ENCODE data around the gene NUBP2. TPM values are rescaled to one million over a fixed set of nuclear protein-coding genes. Genes with fewer than 3 reads are reported as not detected.
A peak's percentile ranks its signal among the peaks of the same experiment; 100 is the strongest.

The NUBP2 gene
- total RNA-seq, 1 donor from 2014 or later: 73.8 TPM

- no peak overlapping the region for H3K4me3 Mint-ChIP-seq
- no peak for DNase-seq (ENCODE audit: low read depth, low spot score)
- H3K4me1 Mint-ChIP-seq: no peaks in the 10 kb centered on the region
- no peaks in the 10 kb centered on the region for H3K27me3 Mint-ChIP-seq (ENCODE audit: low read depth)
- H3K36me3 Mint-ChIP-seq (ENCODE audit: low read depth): no peaks in the 10 kb centered on the region
- H3K9me3 Mint-ChIP-seq: no peaks in the 10 kb centered on the region
- H3K27ac Mint-ChIP-seq (ENCODE audit: unreplicated experiment): no peak overlapping the region
- no peak for TF ChIP-seq CTCF (conservative IDR thresholded peaks at IDR 0.05)
Measured at GRCh38 chr16:1818204-1818872, 35.6 kb downstream of the NUBP2 start.

GRCh38 chr16:1818873-1819525 is 36.2 kb downstream of the NUBP2 start:
- peak overlapping the region; percentile 41 for H3K4me3 Mint-ChIP-seq
- DNase-seq (ENCODE audit: low read depth, low spot score): no peak
- no peaks in the 10 kb centered on the region for H3K36me3 Mint-ChIP-seq (ENCODE audit: low read depth)
- TF ChIP-seq CTCF (conservative IDR thresholded peaks at IDR 0.05): no peak
- H3K9me3 Mint-ChIP-seq: no peaks in the 10 kb centered on the region
- peaks cover 4% of the 10 kb centered on the region for H3K4me1 Mint-ChIP-seq
- no peaks in the 10 kb centered on the region for H3K27me3 Mint-ChIP-seq (ENCODE audit: low read depth)
- H3K27ac Mint-ChIP-seq (ENCODE audit: unreplicated experiment): peak overlapping the region; percentile 19

- no peaks in the 10 kb centered on the region for H3K27me3 Mint-ChIP-seq (ENCODE audit: low read depth)
- peak overlapping the region; percentile 41 for H3K4me3 Mint-ChIP-seq
- TF ChIP-seq CTCF (conservative IDR thresholded peaks at IDR 0.05): no peak
- peaks cover 8% of the 10 kb centered on the region for H3K4me1 Mint-ChIP-seq
- DNase-seq (ENCODE audit: low read depth, low spot score): no peak
- no peaks in the 10 kb centered on the region for H3K9me3 Mint-ChIP-seq
- peak overlapping the region; percentile 19 for H3K27ac Mint-ChIP-seq (ENCODE audit: unreplicated experiment)
- H3K36me3 Mint-ChIP-seq (ENCODE audit: low read depth): no peaks in the 10 kb centered on the region
Measured at GRCh38 chr16:1819611-1820010, 36.9 kb downstream of the NUBP2 start.

GRCh38 chr16:1820096-1820945 is 37.6 kb downstream of the NUBP2 start:
- H3K27ac Mint-ChIP-seq (ENCODE audit: unreplicated experiment): no peak overlapping the region
- H3K9me3 Mint-ChIP-seq: no peaks in the 10 kb centered on the region
- TF ChIP-seq CTCF (conservative IDR thresholded peaks at IDR 0.05): no peak
- no peaks in the 10 kb centered on the region for H3K36me3 Mint-ChIP-seq (ENCODE audit: low read depth)
- peaks cover 10% of the 10 kb centered on the region for H3K4me1 Mint-ChIP-seq
- H3K4me3 Mint-ChIP-seq: no peak overlapping the region
- H3K27me3 Mint-ChIP-seq (ENCODE audit: low read depth): no peaks in the 10 kb centered on the region
- no peak for DNase-seq (ENCODE audit: low read depth, low spot score)

- DNase-seq (ENCODE audit: low read depth, low spot score): no peak
Measured at GRCh38 chr16:1820946-1821290, 38.2 kb downstream of the NUBP2 start.

More at GRCh38 chr16:1820946-1821290, 38.2 kb downstream of the NUBP2 start:
- H3K4me3 Mint-ChIP-seq: no peak overlapping the region
- H3K27me3 Mint-ChIP-seq (ENCODE audit: low read depth): no peaks in the 10 kb centered on the region
- no peak overlapping the region for H3K27ac Mint-ChIP-seq (ENCODE audit: unreplicated experiment)
- no peaks in the 10 kb centered on the region for H3K9me3 Mint-ChIP-seq
- peaks cover 13% of the 10 kb centered on the region for H3K4me1 Mint-ChIP-seq
- no peaks in the 10 kb centered on the region for H3K36me3 Mint-ChIP-seq (ENCODE audit: low read depth)
- TF ChIP-seq CTCF (conservative IDR thresholded peaks at IDR 0.05): no peak

Measured in neural crest cell (in vitro differentiated cells).